Measurements from ENCODE around the gene CDC42SE2.
"Not testable (repeated sequence)": the region's sequence is repeated elsewhere in the genome, so short reads cannot be mapped to it uniquely, and the experiment has no call there.

Gene CDC42SE2

GRCh38 chr5:131392466-131393095, 128.7 kb downstream of the CDC42SE2 start:
- DNase-seq: no peak

DNA sequence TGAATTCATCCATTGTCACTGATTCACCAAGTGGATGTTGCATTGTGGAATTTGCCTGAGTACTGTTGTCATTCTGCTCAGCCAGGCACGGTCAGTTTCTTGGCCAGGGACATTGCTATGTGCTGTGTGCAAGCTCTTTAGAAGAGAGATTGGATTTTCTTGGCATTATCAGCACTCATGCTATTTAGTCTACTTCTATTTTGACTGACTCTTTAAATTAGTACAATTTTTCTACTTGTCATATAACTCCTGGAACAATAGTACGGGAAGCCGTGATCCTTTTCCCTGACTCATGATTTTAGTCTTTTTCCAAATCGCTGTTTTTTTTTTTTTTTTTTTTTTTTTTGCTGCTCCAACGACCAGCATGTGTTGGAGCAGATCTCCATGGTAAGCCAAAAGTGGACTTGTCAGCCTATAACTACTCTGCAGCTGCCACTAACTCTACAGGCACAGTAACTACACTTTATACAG, 129.7 kb downstream of the CDC42SE2 start:
- DNase-seq: peak in 2 of 14 donors; percentile 7 to 16

- DNase-seq: no peak
Measured at GRCh38 chr5:131394128-131394527, 130.3 kb downstream of the CDC42SE2 start.

GRCh38 chr5:131396015-131396414, 132.2 kb downstream of the CDC42SE2 start:
- no peak for DNase-seq

GRCh38 chr5:131396630-131397273, 132.9 kb downstream of the CDC42SE2 start:
- DNase-seq: no peak

DNA sequence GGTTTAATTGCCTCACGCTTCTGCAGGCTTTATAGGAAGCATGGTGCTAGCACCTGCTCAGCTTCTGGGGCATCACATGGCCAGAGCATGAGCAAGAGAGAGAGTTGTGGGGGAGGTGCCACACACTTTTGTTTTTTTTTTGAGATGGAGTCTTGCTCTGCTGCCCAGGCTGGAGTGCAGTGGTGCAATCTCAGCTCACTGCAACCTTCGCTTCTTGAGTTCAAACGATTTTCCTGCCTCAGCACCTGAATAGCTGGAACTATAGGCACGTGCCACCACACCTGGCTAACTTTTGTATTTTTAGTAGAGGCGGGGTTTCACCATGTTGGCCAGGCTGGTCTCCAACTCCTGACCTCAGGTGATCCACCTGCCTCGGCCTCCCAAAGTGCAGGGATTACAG, 135.2 kb downstream of the CDC42SE2 start:
- not testable (repeated sequence) for DNase-seq

GRCh38 chr5:131400585-131400984, 136.7 kb downstream of the CDC42SE2 start:
- no peak for DNase-seq

- DNase-seq: no peak
Measured at GRCh38 chr5:131405674-131406073, 141.8 kb downstream of the CDC42SE2 start.

DNA sequence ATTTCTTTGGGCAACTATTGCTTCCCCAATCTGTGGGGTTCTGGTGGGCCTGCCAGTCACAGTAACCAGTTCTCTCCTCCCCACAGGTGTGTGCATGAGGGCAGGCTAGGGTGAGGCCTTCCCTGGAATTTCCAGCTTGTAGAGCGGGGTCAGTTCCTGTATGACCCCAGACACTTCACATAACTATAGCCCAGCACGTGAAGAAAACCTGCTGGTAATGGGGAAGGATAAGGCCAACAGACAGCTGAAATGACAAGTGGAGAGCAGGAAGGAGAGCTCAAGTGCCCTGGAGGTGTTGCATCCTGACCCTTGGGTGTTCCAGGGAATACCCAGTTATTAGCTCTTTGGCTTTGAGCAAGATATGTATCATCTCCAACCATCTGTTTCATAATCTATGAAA, 142.2 kb downstream of the CDC42SE2 start:
- DNase-seq: no peak

DNA sequence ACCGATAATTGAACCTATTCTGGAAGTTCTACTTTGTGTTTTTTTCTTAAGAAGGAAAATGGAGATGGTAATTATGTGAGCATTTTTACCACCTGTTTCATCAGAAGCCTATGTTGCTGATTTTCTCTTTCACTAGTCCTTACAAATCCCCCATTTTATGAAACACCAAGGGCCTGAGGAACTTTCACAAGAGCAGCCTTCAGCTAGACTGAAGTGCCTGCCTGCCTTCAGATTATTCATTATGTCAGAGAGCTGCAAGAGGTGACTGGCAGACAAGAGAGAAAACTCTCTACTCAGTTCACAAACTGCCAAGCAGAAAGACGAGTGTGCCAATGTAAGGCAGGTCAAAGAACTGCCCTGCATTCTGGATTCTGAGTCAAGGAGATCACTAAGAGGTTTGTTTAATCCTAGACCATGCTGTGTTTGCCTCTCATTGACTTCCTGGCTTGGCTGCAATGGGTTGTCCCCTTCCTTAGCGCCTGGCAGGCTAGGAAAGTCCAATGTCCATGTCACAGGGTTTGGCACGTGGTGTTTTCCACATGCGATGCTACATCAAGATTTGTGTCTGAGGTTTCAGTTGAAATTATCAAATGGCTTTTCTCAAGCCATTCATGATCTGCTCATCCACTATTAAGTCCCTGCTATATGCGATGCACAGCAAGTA, 143.3 kb downstream of the CDC42SE2 start:
- peak in 3 of 14 donors; percentile 9 to 17 (median 12) for DNase-seq

- no peak for DNase-seq
Measured at GRCh38 chr5:131413605-131414559, 150.0 kb downstream of the CDC42SE2 start.

GRCh38 chr5:131416729-131417128, 152.9 kb downstream of the CDC42SE2 start:
- DNase-seq: no peak

DNA sequence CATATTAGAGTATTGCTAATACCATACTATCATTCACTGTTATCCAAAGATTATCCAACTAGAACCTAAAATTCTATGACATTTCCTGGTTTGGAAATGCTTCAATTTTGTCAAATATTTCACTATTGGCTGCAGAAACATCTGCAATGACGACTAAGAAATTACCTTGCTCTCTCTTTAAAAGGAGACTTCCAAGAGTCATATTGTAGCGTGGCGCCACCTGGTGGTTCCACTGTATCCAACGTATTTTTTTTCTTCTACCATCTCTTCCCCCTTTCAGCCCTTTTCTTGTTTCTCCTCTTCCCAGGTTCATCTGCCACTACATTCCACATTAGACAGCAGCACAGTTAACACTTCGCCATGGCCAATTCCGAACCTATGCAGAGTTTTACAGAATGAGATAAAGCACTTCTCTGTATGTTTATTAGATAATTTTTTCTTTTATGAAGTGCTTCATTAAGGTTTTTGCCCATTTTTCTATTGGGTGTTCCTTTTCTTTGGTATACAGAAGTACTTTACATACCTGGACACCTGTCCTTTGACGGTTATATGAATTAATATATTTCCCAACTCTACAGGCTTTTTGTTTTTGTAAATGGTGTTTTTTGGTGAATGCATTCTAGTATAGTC, 153.5 kb downstream of the CDC42SE2 start:
- DNase-seq: peak in 10 of 14 donors; percentile 2 to 66 (median 32)

DNA sequence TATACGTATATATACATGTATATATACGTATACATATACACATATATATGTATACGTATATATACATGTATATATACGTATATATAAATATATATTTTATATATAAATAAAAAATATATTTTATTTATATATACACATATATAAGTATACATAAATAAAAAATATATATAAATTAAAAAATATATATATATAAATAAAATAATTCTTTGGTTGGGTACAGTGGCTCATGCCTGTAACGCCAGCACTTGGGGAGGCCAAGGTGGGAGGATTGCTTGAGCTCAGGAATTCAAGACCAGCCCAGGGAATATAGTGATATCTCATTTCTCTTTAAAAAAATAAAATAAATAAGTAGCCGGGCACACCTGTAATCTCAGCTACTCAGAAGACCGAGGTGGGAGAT, 155.0 kb downstream of the CDC42SE2 start:
- DNase-seq: no peak

GRCh38 chr5:131419877-131420276, 156.0 kb downstream of the CDC42SE2 start:
- DNase-seq: no peak

DNA sequence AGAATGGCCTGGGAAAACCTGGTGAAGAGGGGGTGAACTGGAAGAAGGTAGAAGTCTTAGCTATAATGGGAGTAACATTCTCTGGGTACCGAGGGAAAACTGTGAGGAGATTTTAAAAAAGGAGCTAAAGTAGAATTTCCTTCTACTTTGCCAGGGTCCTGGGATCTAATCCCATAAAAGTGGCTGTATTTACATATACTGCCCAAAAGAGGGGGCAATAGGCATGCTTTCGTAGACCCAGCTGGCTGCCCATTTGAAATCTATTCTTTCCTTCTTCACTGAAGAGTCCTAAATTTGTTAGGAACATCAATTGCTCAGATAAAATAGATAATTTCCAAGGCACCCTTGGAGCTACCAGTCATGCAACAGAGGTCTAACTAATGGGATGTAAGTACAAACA, 159.2 kb downstream of the CDC42SE2 start:
- DNase-seq: no peak

DNA sequence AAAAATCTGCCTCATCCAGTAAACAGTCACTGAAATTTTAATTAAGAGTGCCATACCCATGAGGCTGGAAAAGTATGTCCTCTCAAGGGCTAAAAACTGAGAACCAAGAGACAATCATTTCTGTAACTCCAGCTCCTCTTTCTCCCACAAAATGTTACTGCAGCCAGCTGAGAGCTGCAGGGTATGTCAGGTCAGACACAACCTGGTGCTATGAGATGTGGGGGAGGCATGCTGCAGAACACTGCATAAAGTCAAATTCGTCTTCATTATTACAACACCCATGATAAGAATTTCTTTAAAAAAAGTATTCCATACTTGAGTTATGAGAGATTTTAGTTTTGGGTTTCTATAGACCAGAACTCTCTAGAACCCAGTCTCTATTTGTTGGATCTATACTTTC, 162.2 kb downstream of the CDC42SE2 start:
- DNase-seq: no peak

DNA sequence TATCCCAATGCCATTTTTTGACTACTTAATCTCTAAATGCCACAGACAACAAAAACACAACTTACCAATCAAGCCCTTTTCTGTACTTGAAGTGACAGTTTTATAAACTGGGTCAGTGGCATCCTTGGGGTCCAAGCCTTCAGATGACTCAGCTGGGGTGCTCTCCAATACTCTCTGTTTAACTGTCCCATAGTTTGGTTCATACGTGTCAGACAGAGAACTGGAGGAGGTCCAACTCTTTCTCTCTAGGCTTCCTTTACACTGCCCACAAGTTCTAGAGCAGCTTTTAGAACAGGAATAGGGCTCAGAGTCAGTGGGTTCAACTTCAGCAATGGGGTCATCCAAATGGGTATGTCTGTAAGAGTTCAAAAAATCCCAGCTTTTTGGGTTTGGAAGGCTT, 166.9 kb downstream of the CDC42SE2 start:
- no peak for DNase-seq

- no peak for DNase-seq
Measured at GRCh38 chr5:131431794-131432193, 167.9 kb downstream of the CDC42SE2 start.

GRCh38 chr5:131433109-131433508, 169.3 kb downstream of the CDC42SE2 start:
- DNase-seq: no peak

DNA sequence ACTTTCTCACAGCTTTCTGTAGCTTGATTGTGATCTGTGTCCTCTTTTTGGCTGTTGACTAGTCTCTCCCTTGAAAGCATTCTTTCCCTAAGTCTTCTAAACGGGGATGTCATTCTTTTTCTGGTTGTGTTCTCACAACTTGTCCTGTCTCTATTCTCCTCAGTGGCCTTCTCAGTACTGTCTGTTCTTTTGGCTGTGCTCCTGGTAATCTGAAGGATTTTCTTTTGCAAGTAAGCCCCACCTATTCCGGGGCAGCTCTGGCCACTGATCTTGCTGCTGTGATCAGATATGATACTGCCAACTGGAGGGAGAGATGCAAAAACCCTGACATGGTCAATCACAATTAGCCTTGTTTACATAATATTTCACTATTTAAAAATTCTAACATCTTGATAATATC, 172.2 kb downstream of the CDC42SE2 start:
- peak in 3 of 14 donors; percentile 7 to 63 (median 22) for DNase-seq

GRCh38 chr5:131441184-131441583, 177.3 kb downstream of the CDC42SE2 start:
- no peak for DNase-seq

Measured in C1 segment of cervical spinal cord (tissue), 14 donors.